HepG2 (cell line): ENCODE results near the gene ETV3L. TPM values are rescaled to one million over a fixed set of nuclear protein-coding genes. Genes with fewer than 3 reads are reported as not detected.
"Not testable (repeated sequence)": the region's sequence is repeated elsewhere in the genome, so short reads cannot be mapped to it uniquely, and the experiment has no call there.

Source experiments
- ATAC-seq: fragments of 200-7000 bp; cut with Tn5 transposase; 3 replicates; pipeline ENCODE4 v1.9.1; 2020; ENCODE audit warnings: mild to moderate bottlenecking, moderate library complexity
- BruUV-seq: library from RNA; stranded (reverse); fragments of 400-500 nt; replicated peaks from 2 replicates; lab custom pipeline; 2021; lab: Mats Ljungman, UMichigan
- CTCF ChIA-PET: fragments of 300-600 bp; formaldehyde crosslinking; extraction: SDS; loops from one replicate; lab custom pipeline; 2021; ENCODE audit warnings: low total read pairs, inconsistent platforms, low intra/inter-chr PET ratio; lab: Yijun Ruan, JAX
- POLR2A ChIA-PET: fragments of 350-600 bp; sonication (Branson Sonifier 250); formaldehyde crosslinking; loops from one replicate; lab custom pipeline; 2020; ENCODE audit warnings: antibody characterized with exemption, inconsistent platforms; lab: Yijun Ruan, JAX
- DNase-seq: peaks from one replicate; pipeline ENCODE4 v3.0.0-alpha.2; 2015; ENCODE audit warnings: low spot score
- FAIRE-seq: peaks from 3 replicates; lab custom pipeline; 2011; peaks lifted over from hg19 to GRCh38; lab: Jason Lieb, UNC
- H2AFZ ChIP-seq: one replicate; pipeline ENCODE4 v1.6.1; 2011; ENCODE audit warnings: low read length, inconsistent platforms
- H3K27ac ChIP-seq: fragments of 300-600 bp; 3 replicates; pipeline ENCODE4 v1.8.0; 2011; ENCODE audit warnings: mixed run types, mild to moderate bottlenecking, mixed read lengths, low read length, inconsistent platforms; ENCODE audit not compliant: insufficient read depth; ENCODE audit errors: extremely low read length
- H3K27me3 ChIP-seq, 2 experiments: fragments of 200-600 bp in 1 of 2; 2 replicates in 1 of 2; 3 replicates in 1 of 2; pipeline versions ENCODE4 v1.6.0 to v1.8.0; 2011; ENCODE audit warnings: low read length in 2 of 2, mild to moderate bottlenecking in 2 of 2, moderate library complexity in 2 of 2, inconsistent platforms in 1 of 2; ENCODE audit not compliant: insufficient read depth in 2 of 2, control insufficient read depth in 1 of 2
- H3K36me3 ChIP-seq, 2 experiments: fragments of 200-600 bp in 1 of 2; replicated peaks in 1 of 2; 2 replicates in 1 of 2; 3 replicates in 1 of 2; pipeline versions ENCODE4 v1.5.1 to v1.8.0; 2011; ENCODE audit warnings: low read length in 2 of 2, inconsistent platforms in 1 of 2; ENCODE audit not compliant: insufficient read depth in 2 of 2, control insufficient read depth in 1 of 2
- H3K4me1 ChIP-seq: 2 replicates; pipeline ENCODE4 v1.5.1; 2012; ENCODE audit warnings: low read length, inconsistent platforms; ENCODE audit not compliant: insufficient read depth
- H3K4me2 ChIP-seq: 2 replicates; pipeline ENCODE4 v1.6.0; 2011; ENCODE audit warnings: low read depth, low read length, inconsistent platforms
- H3K4me3 ChIP-seq, 3 experiments: fragments of 200-600 bp in 1 of 3; sonication (generic), shearing (Covaris generic) in 1 of 3; replicated peaks in 1 of 3; 2 replicates each; pipeline ENCODE4 v1.5.1; 2011 to 2016; ENCODE audit warnings: low read length in 3 of 3, inconsistent platforms in 2 of 3, low read depth in 2 of 3, mild to moderate bottlenecking in 2 of 3, control low read depth in 1 of 3, mixed read lengths in 1 of 3; ENCODE audit not compliant: insufficient read depth in 1 of 3
- H3K79me2 ChIP-seq: one replicate; pipeline ENCODE4 v1.6.1; 2011; ENCODE audit warnings: low read length, inconsistent platforms; ENCODE audit not compliant: insufficient read depth
- H3K9ac ChIP-seq: 2 replicates; pipeline ENCODE4 v1.6.0; 2011; ENCODE audit warnings: mild to moderate bottlenecking, low read depth, low read length, inconsistent platforms; ENCODE audit not compliant: insufficient read depth
- H3K9me3 ChIP-seq: 2 replicates; pipeline ENCODE4 v1.5.1; 2012; ENCODE audit warnings: mild to moderate bottlenecking, low read length
- H4K20me1 ChIP-seq: 2 replicates; pipeline ENCODE4 v1.6.0; 2011; ENCODE audit warnings: inconsistent platforms, mild to moderate bottlenecking, low read length, moderate library complexity; ENCODE audit not compliant: insufficient read depth
- DR1 ChIP-seq: sonication (generic); formaldehyde crosslinking; IDR thresholded peaks from 2 replicates; pipeline ENCODE4 v1.8.0; 2021; ENCODE audit warnings: mild to moderate bottlenecking, missing genetic modification reagents, inconsistent platforms
- FOSL1 ChIP-seq: sonication (generic); formaldehyde crosslinking; IDR thresholded peaks from 2 replicates; pipeline ENCODE4 v1.9.0; 2021; ENCODE audit warnings: missing genetic modification reagents, borderline replicate concordance
- MBD4 ChIP-seq: IDR thresholded peaks from 2 replicates; pipeline ENCODE4 v1.6.1; 2012; ENCODE audit warnings: low read length, inconsistent platforms, borderline replicate concordance
- PCBP1 ChIP-seq: fragments of 200-400 bp; formaldehyde crosslinking; IDR thresholded peaks from 2 replicates; pipeline ENCODE4 v1.6.1; 2017; ENCODE audit warnings: mild to moderate bottlenecking, low read depth, low read length, borderline replicate concordance
- POLR2A ChIP-seq, 2 experiments: IDR thresholded peaks; 2 replicates each; pipeline ENCODE4 v1.6.1; 2011; ENCODE audit warnings: low read depth in 2 of 2, low read length in 2 of 2, mild to moderate bottlenecking in 1 of 2, moderate library complexity in 1 of 2; ENCODE audit not compliant: insufficient read depth in 1 of 2
- SALL1 ChIP-seq: sonication (generic); formaldehyde crosslinking; IDR thresholded peaks from 2 replicates; pipeline ENCODE4 v1.8.0; 2022; ENCODE audit warnings: mild to moderate bottlenecking, missing genetic modification reagents
- SATB2 ChIP-seq: sonication (generic); formaldehyde crosslinking; IDR thresholded peaks from 2 replicates; pipeline ENCODE4 v1.5.0; 2020; ENCODE audit warnings: missing genetic modification reagents
- ZBTB14 ChIP-seq: sonication (generic); formaldehyde crosslinking; IDR thresholded peaks from 2 replicates; pipeline ENCODE4 v1.4.0; 2020; ENCODE audit warnings: missing genetic modification reagents
- ZBTB44 ChIP-seq: sonication (generic); formaldehyde crosslinking; IDR thresholded peaks from 2 replicates; pipeline ENCODE4 v1.4.0; 2020; ENCODE audit warnings: missing genetic modification reagents
- ZFP91 ChIP-seq: sonication (generic); formaldehyde crosslinking; IDR thresholded peaks from 2 replicates; pipeline ENCODE4 v1.9.0; 2022; ENCODE audit warnings: missing genetic modification reagents, mild to moderate bottlenecking, borderline replicate concordance
- ZKSCAN5 ChIP-seq: sonication (generic); formaldehyde crosslinking; IDR thresholded peaks from 2 replicates; pipeline ENCODE4 v1.5.1; 2020; ENCODE audit warnings: mild to moderate bottlenecking, missing genetic modification reagents
- ZNF296 ChIP-seq: sonication (generic); formaldehyde crosslinking; conservative IDR thresholded peaks from 2 replicates; pipeline ENCODE4 v1.5.0; 2020; ENCODE audit warnings: mild to moderate bottlenecking, missing genetic modification reagents
- ZNF446 ChIP-seq: sonication (generic); formaldehyde crosslinking; IDR thresholded peaks from 2 replicates; pipeline ENCODE4 v1.5.0; 2020; ENCODE audit warnings: mild to moderate bottlenecking, missing genetic modification reagents
- ZNF451 ChIP-seq: sonication (generic); formaldehyde crosslinking; IDR thresholded peaks from 2 replicates; pipeline ENCODE4 v1.5.0; 2020; ENCODE audit warnings: mild to moderate bottlenecking, missing genetic modification reagents
- ZNF547 ChIP-seq: sonication (generic); formaldehyde crosslinking; IDR thresholded peaks from 2 replicates; pipeline ENCODE4 v1.5.1; 2020; ENCODE audit warnings: mild to moderate bottlenecking, missing genetic modification reagents
- ZNF75D ChIP-seq: sonication (generic); formaldehyde crosslinking; IDR thresholded peaks from 2 replicates; pipeline ENCODE4 v1.8.1; 2023; ENCODE audit warnings: missing genetic modification reagents, mild to moderate bottlenecking, borderline replicate concordance
- ZSCAN9 ChIP-seq: IDR thresholded peaks from 2 replicates; pipeline ENCODE4 v1.6.1; 2016; ENCODE audit warnings: borderline replicate concordance
- WGBS: methylation state at CpG from one replicate; pipeline ENCODE4 v1.1.6; 2017; ENCODE audit warnings: low lambda C conversion rate; 5-methylcytosine and 5-hydroxymethylcytosine counted together
- in situ Hi-C: cut with HindIII; loops from 2 replicates; pipeline ENCODE4 v1.10.0; 2017; ENCODE audit warnings: low pct_unique_long_range_greater_than_20kb; ENCODE audit not compliant: extremely low pct_ligation_motif_present
- intact Hi-C: fragments of 100-400 bp; cut with micrococcal nuclease; formaldehyde crosslinking; loops from one replicate; pipeline ENCODE4 v1.10.0; 2022; ENCODE audit not compliant: unreplicated experiment
- polyA plus RNA-seq, 8 experiments: library from polyadenylated mRNA; depleted of rRNA in 3 of 8; stranded (reverse) in 7 of 8; unstranded in 1 of 8; fragments of >200 nt; fragmentation: Illumina TruSeq in 4 of 8; extraction: Trizol in 4 of 8; gene quantifications; 2 replicates each; pipeline versions ENCODE4 v1.2.1 to v1.2.3, GENCODE V29; 2011 to 2016; ENCODE audit warnings: low read depth in 4 of 8, missing spikeins in 1 of 8, mixed read lengths in 1 of 8; ENCODE audit not compliant: insufficient read depth in 1 of 8
- total RNA-seq, 5 experiments: library from RNA; depleted of rRNA; stranded (reverse); fragments of >200 nt; fragmentation: Illumina TruSeq; extraction: Trizol; gene quantifications; 2 replicates each; pipeline ENCODE4 v1.2.3, GENCODE V29; 2016; ENCODE audit warnings: low read depth in 1 of 5

ETV3L gene
- total and polyA plus RNA-seq, 2 of the 13 experiments (the other 11 are each of a cell fraction or from before 2014, with no cell fraction given): not detected

GRCh38 chr1:157101149-157101548 lies 1.5 kb upstream of the ETV3L start:
- Histone ChIP-seq H3K4me2 (no peak overlapping the region), H3K4me3 (no peak overlapping the region), H3K27me3 (peaks cover 0 to 19% of the 10 kb centered on the region in 2 experiments; a peak in 3 of 5 replicates), H3K9me3 (no peaks in the 10 kb centered on the region), H4K20me1 (no peaks in the 10 kb centered on the region), H3K4me1 (no peaks in the 10 kb centered on the region), H3K79me2 (no peaks in the 10 kb centered on the region), H3K27ac (no peak overlapping the region), H2AFZ (no peak overlapping the region), H3K9ac (no peak overlapping the region), H3K36me3 (no peaks in the 10 kb centered on the region)
- POLR2A ChIA-PET: no interaction called here
- in situ Hi-C loops (no loop called here), intact Hi-C loops (no loop called here)
- CTCF ChIA-PET: no interaction called here
- no TSS peak for BruUV-seq
- DNase-seq (no peak), ATAC-seq (no peak), FAIRE-seq (no peak)
- WGBS: 32% methylated on average over 4 of the region's 4 CpGs
- no peak for TF ChIP-seq FOSL1 (CRISPR knock-in tag)
- TF ChIP-seq MBD4: no peak
- no peak for TF ChIP-seq ZBTB44 (CRISPR knock-in tag)
- TF ChIP-seq SALL1 (CRISPR knock-in tag): no peak
- TF ChIP-seq ZKSCAN5: no peak
- TF ChIP-seq ZNF446 (CRISPR knock-in tag): no peak
- no peak for TF ChIP-seq SATB2
- no peak for TF ChIP-seq ZNF296 (CRISPR knock-in tag)
- TF ChIP-seq DR1 (CRISPR knock-in tag): no peak
- no peak for TF ChIP-seq ZFP91 (CRISPR knock-in tag)
- no peak for TF ChIP-seq ZNF451 (CRISPR knock-in tag)
- no peak for TF ChIP-seq PCBP1
- no peak for TF ChIP-seq ZNF75D
- no peak for TF ChIP-seq ZNF547 (CRISPR knock-in tag)
- TF ChIP-seq POLR2A (IDR thresholded peaks at IDR 0.05; ENCODE audit: insufficient read depth in 1 of 2, low read depth in 2 of 2, low read length in 2 of 2): no peak
- no peak for TF ChIP-seq ZBTB14 (CRISPR knock-in tag)
- no peak for TF ChIP-seq ZSCAN9
- TF ChIP-seq, all 625 proteins: peak for 0

GRCh38 chr1:157098987-157099632 lies 498 bp downstream of the ETV3L start:
- CTCF ChIA-PET, POLR2A ChIA-PET, H2AFZ ChIP-seq, H3K27ac ChIP-seq, DNase-seq, BruUV-seq, H3K4me2 ChIP-seq, H3K4me3 ChIP-seq, H3K36me3 ChIP-seq, H3K27me3 ChIP-seq, H3K79me2 ChIP-seq, H3K9me3 ChIP-seq, H3K4me1 ChIP-seq, in situ Hi-C loops, ATAC-seq, H4K20me1 ChIP-seq, H3K9ac ChIP-seq, FAIRE-seq: not testable (repeated sequence)
- 46% methylated on average over 9 of the region's 17 CpGs for WGBS
- intact Hi-C loops: loop anchor here (10.0 kb wide), 1 partner anchor 894 kb away; no protein-coding TSS in a partner anchor
